ENCODE results near the gene MXRA7.

DNA sequence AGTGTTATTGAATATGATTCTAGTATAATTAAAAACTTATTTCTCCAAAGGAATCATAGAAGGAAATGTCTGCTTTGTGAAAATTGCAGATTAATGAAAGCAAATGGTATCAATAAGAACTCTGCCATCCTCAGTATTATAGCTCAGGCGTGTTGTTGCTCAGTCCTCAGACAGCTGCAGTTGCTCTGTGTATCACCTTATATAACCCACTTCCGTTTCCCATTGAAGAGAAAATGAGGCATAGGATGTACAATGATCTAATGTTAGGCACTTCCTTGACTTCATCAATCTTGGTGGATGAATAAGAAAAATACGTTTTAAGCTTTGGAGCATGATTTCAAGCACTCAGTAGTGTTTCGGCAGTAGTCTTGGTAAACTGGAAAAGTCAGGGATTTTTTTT, 41.2 kb upstream of the MXRA7 start:
- TF ChIP-seq, protein P1, sequence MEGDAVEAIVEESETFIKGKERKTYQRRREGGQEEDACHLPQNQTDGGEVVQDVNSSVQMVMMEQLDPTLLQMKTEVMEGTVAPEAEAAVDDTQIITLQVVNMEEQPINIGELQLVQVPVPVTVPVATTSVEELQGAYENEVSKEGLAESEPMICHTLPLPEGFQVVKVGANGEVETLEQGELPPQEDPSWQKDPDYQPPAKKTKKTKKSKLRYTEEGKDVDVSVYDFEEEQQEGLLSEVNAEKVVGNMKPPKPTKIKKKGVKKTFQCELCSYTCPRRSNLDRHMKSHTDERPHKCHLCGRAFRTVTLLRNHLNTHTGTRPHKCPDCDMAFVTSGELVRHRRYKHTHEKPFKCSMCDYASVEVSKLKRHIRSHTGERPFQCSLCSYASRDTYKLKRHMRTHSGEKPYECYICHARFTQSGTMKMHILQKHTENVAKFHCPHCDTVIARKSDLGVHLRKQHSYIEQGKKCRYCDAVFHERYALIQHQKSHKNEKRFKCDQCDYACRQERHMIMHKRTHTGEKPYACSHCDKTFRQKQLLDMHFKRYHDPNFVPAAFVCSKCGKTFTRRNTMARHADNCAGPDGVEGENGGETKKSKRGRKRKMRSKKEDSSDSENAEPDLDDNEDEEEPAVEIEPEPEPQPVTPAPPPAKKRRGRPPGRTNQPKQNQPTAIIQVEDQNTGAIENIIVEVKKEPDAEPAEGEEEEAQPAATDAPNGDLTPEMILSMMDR (IDR thresholded peaks at IDR 0.05) = no peak
- TF ChIP-seq EZH2phosphoT487 (IDR thresholded peaks at IDR 0.05) = no peak
